HFF-Myc (cell line): Measurements from ENCODE around the gene TMEM190.
A peak's percentile ranks its signal among the peaks of the same experiment; 100 is the strongest.

ENCODE experiments used
- DNase-seq: peaks from one replicate; pipeline ENCODE4 v3.0.0-alpha.2; 2011; ENCODE audit warnings: low read depth; ENCODE audit errors: extremely low read depth
- H3K4me3 ChIP-seq: replicated peaks from 2 replicates; pipeline ENCODE4 v1.5.1; 2011; ENCODE audit warnings: low read depth, mild to moderate bottlenecking, control low read depth, low read length
- TF ChIP-seq, protein P1 (sequence below): IDR thresholded peaks from 2 replicates; pipeline ENCODE4 v1.5.1; 2012; ENCODE audit warnings: mild to moderate bottlenecking, low read depth, low read length, control low read depth; ENCODE audit errors: missing control alignments

TMEM190 gene

DNA sequence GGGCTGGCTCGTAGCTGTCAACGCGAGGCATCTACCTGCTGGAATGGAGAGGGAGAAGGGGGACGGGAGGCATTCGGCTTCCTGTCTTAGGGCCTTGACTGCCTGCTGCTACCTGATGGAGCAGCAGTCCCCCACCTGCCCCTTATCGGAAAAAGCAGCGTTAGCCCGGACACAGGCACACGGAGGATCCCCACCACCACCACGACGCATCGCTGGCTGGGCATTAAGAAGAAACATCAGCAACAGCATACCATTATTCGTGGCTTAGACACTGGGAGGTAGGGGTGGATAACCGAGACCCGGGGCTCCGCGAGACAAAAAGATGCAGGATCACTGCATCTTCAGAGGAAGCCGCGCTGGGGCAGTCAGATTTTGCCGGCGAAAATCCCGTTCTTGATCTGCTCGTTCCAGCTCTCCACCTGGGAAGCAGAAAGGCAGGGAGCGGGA is 23.2 kb upstream of the TMEM190 start:
- H3K4me3 ChIP-seq: peak overlapping the region; percentile 33
- TF ChIP-seq, protein P1, sequence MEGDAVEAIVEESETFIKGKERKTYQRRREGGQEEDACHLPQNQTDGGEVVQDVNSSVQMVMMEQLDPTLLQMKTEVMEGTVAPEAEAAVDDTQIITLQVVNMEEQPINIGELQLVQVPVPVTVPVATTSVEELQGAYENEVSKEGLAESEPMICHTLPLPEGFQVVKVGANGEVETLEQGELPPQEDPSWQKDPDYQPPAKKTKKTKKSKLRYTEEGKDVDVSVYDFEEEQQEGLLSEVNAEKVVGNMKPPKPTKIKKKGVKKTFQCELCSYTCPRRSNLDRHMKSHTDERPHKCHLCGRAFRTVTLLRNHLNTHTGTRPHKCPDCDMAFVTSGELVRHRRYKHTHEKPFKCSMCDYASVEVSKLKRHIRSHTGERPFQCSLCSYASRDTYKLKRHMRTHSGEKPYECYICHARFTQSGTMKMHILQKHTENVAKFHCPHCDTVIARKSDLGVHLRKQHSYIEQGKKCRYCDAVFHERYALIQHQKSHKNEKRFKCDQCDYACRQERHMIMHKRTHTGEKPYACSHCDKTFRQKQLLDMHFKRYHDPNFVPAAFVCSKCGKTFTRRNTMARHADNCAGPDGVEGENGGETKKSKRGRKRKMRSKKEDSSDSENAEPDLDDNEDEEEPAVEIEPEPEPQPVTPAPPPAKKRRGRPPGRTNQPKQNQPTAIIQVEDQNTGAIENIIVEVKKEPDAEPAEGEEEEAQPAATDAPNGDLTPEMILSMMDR: no peak
- DNase-seq: no peak

DNA sequence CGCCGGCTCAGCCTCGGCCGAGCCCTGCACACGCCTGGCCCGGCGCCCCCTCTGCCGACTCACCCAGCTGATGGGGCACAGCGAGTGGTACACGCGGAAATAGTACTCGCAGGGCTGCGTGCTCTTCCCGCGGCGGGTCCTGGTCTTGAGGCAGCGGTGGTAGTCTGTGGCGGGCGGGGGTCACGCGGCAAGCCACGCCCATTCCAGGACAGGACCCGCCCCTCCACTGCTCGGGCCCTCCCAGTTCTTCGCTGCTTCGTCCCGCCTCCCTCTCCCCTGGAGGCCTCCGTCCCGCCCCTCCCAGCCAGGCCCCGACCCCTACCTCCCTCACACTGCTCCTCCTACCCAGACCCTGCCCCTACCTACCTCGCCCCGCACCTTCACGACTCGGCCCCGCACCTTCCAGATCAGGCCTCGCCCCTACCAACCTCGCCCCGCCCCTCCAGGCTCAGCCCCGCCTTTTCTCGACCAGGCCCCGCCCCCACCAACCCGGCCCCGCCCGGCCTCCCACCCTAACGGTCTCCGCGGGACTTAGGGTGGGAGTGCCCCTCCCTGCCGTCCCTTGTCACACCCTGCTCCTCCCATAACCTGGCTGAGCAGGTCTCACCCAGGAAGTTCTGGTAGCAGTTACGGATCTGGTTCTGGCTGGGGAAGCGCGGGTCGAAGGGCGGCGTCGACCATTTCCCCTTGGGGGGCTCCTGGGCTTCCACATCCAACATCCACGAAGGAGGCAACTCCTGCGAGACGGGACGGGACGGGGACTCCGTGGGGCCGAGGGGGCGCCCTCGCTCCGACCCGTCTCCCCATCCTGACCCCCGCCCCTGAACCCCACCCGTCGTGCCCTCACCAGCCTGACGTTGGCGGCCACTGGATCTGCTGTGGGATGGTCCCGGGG is 22.6 kb upstream of the TMEM190 start:
- peak overlapping the region; percentile 33 for H3K4me3 ChIP-seq
- TF ChIP-seq, protein P1: no peak
- no peak for DNase-seq

DNA sequence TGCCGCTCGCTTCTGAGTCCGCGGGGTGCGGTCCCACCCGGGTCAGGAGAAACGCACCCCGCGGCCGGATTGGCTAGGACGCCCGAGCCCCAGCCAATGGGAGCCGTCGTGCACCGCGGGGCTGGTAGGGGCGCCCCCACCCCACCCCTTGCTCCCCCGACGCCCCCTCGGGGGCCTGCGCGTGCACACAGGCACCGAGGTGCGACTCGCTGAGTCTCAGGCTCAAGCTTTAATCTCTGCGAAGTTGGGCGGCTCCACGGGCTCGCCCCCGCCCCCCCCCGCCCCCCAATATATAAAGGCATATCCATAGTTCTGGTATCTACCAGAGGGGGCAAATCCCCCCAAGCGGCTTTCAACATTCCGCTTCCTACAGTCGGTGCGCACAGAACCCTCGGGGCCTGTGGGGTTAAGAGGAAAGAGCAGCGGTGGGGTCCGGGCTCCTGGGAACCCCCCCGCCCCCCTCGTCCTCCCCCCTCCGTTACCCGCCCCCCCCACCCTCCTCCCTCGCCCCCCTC is 21.9 kb upstream of the TMEM190 start, which contains the start of gene COX6B2:
Gene COX6B2 (minus strand): TSS at position 22 of the 515 bp plus-strand sequence. CDS start 198 bp downstream, outside the sequence.
- DNase-seq: no peak
- H3K4me3 ChIP-seq: peak within 1 kb of the TSS; percentile 33
- TF ChIP-seq, protein P1: no peak

DNA sequence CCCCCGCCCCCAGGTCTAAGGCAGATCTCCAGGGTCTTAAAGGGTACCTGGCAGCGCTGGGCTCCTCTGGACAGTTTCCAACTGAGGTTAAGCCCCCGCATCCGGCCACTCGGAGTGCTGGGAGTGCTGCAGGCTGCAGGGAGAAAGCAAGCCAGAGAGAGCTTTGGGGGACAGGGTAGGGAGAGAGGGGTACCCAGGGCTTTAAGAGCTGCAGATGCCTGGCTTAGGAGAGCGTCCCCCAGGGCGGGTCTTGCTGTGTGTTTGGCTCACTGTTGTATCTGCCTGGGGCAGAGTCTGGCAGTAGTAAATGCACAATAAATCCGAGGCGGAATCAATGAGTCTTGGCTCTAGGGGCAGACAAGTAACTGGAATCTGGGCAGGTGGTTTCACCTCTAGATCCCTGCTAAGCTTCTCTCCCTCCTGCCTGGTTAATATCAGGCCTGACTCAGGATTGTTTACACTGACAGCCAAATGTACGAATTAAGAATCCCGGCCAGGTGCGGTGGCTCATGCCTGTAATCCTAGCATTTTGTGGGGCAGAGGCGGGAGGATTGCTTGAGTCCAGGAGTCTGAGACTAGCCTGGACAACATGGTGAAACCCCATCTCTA is 21.3 kb upstream of the TMEM190 start:
- TF ChIP-seq, protein P1: no peak
- H3K4me3 ChIP-seq: no peak overlapping the region
- no peak for DNase-seq

DNA sequence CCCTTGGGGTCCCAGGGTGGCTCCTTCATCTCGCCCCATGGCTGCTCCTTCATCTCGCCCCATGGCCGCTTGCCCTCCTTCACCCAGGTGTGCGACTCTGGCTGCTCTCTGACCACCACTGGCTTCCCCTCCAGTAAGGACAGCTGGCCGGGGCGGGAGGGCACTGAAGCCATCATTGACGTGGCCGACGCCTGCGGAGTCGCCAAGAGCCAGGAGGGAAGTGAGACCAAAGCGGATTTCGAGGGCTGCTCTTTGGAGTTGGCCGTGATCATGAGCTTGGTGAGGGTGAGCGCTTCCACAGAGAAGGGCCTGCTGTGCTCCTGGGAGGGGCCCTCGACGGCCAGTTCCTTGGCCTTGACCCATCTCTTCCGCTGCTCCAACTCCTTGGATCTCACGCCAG is 18.1 kb upstream of the TMEM190 start:
- TF ChIP-seq, protein P1: no peak
- no peak for DNase-seq
- no peak overlapping the region for H3K4me3 ChIP-seq

GRCh38 chr19:55358943-55359908 is 17.4 kb upstream of the TMEM190 start:
- no peak overlapping the region for H3K4me3 ChIP-seq
- TF ChIP-seq, protein P1: no peak
- DNase-seq: no peak
